Uterus (tissue), 4 donors: ENCODE data around the gene PPP1CB. TPM values are rescaled to one million over a fixed set of nuclear protein-coding genes. Genes with fewer than 3 reads are reported as not detected.

ENCODE experiments used
- DNase-seq, 2 donors: peaks; one replicate each; pipeline ENCODE4 v3.0.0-alpha.2; 2019 to 2020
- H3K27ac ChIP-seq, 2 donors: fragments of 200-600 bp; sonication (generic); 1 replicate in 1 of 2; 2 replicates in 1 of 2; pipeline ENCODE4 v1.5.1; 2016 to 2018
- H3K27me3 ChIP-seq, 2 donors: fragments of 200-600 bp; sonication (generic); one replicate each; pipeline ENCODE4 v1.5.1; 2018 to 2019; ENCODE audit warnings: control low read depth in 1 of 2
- H3K36me3 ChIP-seq, 2 donors: fragments of 200-600 bp; sonication (generic); one replicate each; pipeline ENCODE4 v1.5.1; 2019; ENCODE audit warnings: control low read depth in 1 of 2
- H3K4me1 ChIP-seq, 2 donors: fragments of 200-600 bp; sonication (generic); one replicate each; pipeline ENCODE4 v1.5.1; 2018 to 2019; ENCODE audit warnings: control low read depth in 1 of 2
- H3K4me3 ChIP-seq, 2 donors: fragments of 200-600 bp; sonication (generic); 1 replicate in 1 of 2; 2 replicates in 1 of 2; pipeline ENCODE4 v1.5.1; 2018 to 2019; ENCODE audit warnings: mild to moderate bottlenecking in 1 of 2
- H3K9me3 ChIP-seq, 2 donors: fragments of 200-600 bp; sonication (generic); one replicate each; pipeline ENCODE4 v1.5.1; 2019; ENCODE audit warnings: control low read depth in 1 of 2
- POLR2A ChIP-seq, 2 donors: fragments of 450-650 bp; IDR thresholded peaks; one replicate each; pipeline ENCODE4 v1.6.1; 2016; ENCODE audit warnings: antibody characterized with exemption in 2 of 2, mild to moderate bottlenecking in 1 of 2, moderate library complexity in 1 of 2
- intact Hi-C: fragments of 100-400 bp; cut with DNase I; formaldehyde crosslinking; loops from one replicate; pipeline ENCODE4 v1.15.1; 2023; ENCODE audit warnings: low total_unique reads
- total RNA-seq, 4 donors: library from RNA; depleted of rRNA in 3 of 4; stranded (reverse); fragments of >200 nt in 3 of 4; gene quantifications; one replicate each; pipeline versions ENCODE4 v1.1.0 to v1.2.4, GENCODE V29; 2014 to 2023
- TF ChIP-seq, protein P1 (sequence below), 4 experiments: fragments of 200-600 bp in 2 of 4; fragments of 450-650 bp in 2 of 4; sonication (generic) in 2 of 4; IDR thresholded peaks; one replicate each; pipeline ENCODE4 v1.5.1; 2016 to 2019; ENCODE audit warnings: antibody characterized with exemption in 4 of 4, mild to moderate bottlenecking in 2 of 4, moderate library complexity in 1 of 4
- donor health status: DM: yes; HTN: yes; CAD: no.

PPP1CB gene
- 100 to 1,000 TPM; 366 to 610 (median 470) TPM for total RNA-seq

DNA sequence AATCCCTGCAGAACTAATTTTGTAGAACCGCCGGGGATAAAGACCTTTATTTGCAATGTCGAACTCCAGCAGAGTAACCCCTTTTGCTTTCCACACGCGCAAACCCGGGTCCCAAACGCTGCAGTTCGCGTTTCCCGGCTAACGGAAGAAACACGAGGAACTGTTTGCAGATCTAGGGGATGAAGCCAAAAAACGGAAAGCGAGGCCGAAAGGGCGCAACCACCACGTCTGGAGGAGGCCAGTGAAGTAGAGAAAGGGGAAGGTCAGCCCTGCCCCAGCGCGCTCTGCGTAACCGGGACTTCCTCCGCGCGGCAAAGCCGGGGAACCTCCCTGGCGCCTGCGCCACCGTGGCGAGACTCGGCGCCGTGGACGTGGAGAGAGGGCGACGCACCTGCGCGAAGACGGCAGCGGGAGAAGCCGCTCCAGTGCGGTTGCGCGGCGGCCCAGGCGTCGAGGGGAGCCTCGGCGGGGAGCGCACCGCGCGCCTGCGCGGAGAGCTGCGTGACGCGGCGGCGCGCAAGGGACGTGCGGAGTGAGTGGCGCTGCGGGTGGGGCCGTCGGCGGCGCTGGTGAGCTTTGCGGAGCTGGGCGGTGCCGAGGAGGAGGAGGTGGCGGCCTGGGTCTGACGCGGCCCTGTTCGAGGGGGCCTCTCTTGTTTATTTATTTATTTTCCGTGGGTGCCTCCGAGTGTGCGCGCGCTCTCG, at the start of gene PPP1CB:
TSS of gene PPP1CB (plus strand) at position 579 of the 704 bp plus-strand sequence. CDS start 295 bp downstream, outside the sequence.
- DNase-seq, result peak; percentile 96 to 97
- Histone ChIP-seq H3K36me3 (no peaks in the 10 kb centered on the region), H3K27ac (peak within 1 kb of the TSS; percentile 100), H3K4me3 (peak within 1 kb of the TSS; percentile 97 to 98), H3K27me3 (no peaks in the 10 kb centered on the region), H3K4me1 (peaks cover 0 to 6% of the 10 kb centered on the region in 2 donors), H3K9me3 (no peaks in the 10 kb centered on the region)
- intact Hi-C loops, result loop anchor here (5.0 to 10.0 kb wide), 2 partner anchors 89 to 157 kb away; no protein-coding TSS in a partner anchor
- TF ChIP-seq POLR2A (IDR thresholded peaks at IDR 0.05), result peak; percentile 88 to 98
- TF ChIP-seq, protein P1, sequence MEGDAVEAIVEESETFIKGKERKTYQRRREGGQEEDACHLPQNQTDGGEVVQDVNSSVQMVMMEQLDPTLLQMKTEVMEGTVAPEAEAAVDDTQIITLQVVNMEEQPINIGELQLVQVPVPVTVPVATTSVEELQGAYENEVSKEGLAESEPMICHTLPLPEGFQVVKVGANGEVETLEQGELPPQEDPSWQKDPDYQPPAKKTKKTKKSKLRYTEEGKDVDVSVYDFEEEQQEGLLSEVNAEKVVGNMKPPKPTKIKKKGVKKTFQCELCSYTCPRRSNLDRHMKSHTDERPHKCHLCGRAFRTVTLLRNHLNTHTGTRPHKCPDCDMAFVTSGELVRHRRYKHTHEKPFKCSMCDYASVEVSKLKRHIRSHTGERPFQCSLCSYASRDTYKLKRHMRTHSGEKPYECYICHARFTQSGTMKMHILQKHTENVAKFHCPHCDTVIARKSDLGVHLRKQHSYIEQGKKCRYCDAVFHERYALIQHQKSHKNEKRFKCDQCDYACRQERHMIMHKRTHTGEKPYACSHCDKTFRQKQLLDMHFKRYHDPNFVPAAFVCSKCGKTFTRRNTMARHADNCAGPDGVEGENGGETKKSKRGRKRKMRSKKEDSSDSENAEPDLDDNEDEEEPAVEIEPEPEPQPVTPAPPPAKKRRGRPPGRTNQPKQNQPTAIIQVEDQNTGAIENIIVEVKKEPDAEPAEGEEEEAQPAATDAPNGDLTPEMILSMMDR (IDR thresholded peaks at IDR 0.05), result peak in 3 of 4 experiments; percentile 11 to 48 (median 21)

DNA sequence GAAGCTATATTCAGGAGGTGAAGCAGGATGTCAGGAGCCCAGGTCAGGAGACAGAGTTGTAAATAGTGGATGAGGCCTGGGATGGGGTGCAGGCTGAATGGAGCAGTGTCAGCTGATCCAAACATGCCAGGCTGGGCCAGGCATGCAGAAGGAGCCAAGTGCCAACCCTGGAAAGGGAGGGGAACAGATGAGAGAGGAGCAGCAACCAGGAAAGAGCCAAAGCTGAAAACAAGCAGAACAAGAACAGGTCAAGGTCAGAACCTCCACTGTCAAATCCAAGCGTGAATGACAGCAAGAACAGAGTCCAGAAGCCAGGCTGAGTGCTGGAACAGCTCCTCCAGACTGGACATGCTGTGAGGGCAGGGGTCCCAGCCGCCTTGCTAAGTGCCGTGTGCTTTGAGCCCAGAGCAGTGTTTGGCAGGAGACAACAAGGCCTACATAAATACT, 49.2 kb upstream of the PPP1CB start:
- intact Hi-C loops, result no loop called here
- H3K27me3 ChIP-seq, result no peaks in the 10 kb centered on the region
- H3K36me3 ChIP-seq, result no peaks in the 10 kb centered on the region
- H3K4me3 ChIP-seq, result no peak overlapping the region
- DNase-seq, result no peak
- no peaks in the 10 kb centered on the region for H3K9me3 ChIP-seq
- TF ChIP-seq POLR2A (IDR thresholded peaks at IDR 0.05), result no peak
- TF ChIP-seq, protein P1 (IDR thresholded peaks at IDR 0.05), result no peak
- H3K27ac ChIP-seq, result peak overlapping the region; percentile 19 to 31
- H3K4me1 ChIP-seq, result no peaks in the 10 kb centered on the region

DNA sequence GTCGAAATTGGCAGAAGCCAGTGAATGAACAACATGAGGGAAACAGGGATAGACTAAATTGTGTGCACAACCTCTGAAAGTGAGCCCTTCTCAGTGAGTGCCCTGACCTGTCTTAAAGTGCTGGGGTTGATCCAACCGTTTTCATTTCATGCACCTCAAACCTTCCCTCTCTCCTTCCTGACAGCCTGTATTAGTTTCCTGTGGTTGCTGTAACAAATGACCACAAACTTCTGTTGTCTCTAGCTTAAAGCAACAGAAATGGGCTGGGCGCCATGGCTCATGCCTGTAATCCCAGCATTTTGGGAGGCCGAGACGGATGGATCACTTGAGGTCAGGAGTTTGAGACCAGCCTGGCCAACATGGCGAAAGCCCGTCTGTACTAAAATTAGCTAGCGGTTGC, 48.8 kb upstream of the PPP1CB start:
- intact Hi-C loops, result no loop called here
- DNase-seq, result no peak
- Histone ChIP-seq H3K27ac (peak overlapping the region; percentile 19 to 31), H3K27me3 (no peaks in the 10 kb centered on the region), H3K9me3 (no peaks in the 10 kb centered on the region), H3K36me3 (no peaks in the 10 kb centered on the region), H3K4me1 (no peaks in the 10 kb centered on the region), H3K4me3 (no peak overlapping the region)
- TF ChIP-seq, protein P1 (IDR thresholded peaks at IDR 0.05), result no peak
- TF ChIP-seq POLR2A (IDR thresholded peaks at IDR 0.05), result no peak

DNA sequence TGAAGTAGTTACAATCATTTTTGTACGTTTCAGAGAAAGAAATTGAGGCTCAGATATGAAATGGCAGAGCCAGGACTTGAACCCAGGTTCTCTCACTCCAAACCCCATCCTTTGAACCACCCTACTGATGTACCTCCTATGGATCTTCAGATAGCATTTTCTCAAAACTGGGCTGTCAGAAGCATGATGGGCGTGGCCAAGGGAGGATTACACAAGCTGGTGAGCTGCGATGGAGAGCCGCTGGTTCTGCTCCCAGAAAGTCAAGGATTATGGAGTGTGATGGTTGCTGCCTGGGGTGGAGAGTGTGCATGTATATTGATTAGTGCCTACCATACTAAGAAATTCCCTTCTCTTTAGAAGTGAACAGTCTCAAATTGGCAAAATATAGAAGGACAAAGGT, 47.0 kb upstream of the PPP1CB start:
- peak overlapping the region in 1 of 2 donors; percentile 72 for H3K27ac ChIP-seq
- TF ChIP-seq, protein P1 (IDR thresholded peaks at IDR 0.05), result no peak
- no peak overlapping the region for H3K4me3 ChIP-seq
- no peaks in the 10 kb centered on the region for H3K4me1 ChIP-seq
- no peak for DNase-seq
- no peaks in the 10 kb centered on the region for H3K27me3 ChIP-seq
- no peaks in the 10 kb centered on the region for H3K36me3 ChIP-seq
- intact Hi-C loops, result no loop called here
- no peaks in the 10 kb centered on the region for H3K9me3 ChIP-seq

DNA sequence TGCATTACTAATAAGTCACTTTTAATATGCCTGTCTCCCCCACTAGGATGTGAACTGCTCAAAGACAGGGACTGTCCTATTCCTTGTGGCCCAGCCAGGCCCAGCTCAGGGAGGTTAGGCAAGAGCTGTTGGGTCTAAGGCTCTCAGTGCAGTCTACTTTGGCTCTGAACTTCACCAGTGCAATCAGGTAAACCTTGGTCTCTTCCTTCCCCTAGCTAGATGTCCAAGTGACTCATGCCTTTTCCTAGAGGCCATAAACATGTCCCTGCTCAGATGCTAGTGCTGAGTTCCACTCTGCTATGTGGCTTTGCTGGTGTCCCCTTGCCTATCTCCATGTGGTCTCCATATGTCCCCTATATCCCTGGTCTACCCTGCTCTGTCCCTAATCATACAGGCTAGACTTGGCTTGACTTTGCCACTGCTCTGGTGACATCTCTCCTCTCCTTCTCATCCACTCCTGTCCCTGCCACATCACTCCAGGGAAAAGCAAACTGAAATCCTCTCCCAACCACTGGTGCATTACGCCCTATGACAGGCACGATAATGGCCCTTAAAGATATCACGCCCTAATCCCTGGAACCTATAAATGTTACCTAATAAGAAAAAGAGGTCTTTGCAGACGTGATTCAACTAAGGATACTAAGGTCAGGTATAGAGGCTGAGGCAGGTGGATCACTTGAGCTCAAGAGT, 45.7 kb upstream of the PPP1CB start:
- TF ChIP-seq, protein P1 (IDR thresholded peaks at IDR 0.05), result no peak
- TF ChIP-seq POLR2A (IDR thresholded peaks at IDR 0.05), result no peak
- intact Hi-C loops, result no loop called here
- Histone ChIP-seq H3K27me3 (no peaks in the 10 kb centered on the region), H3K9me3 (no peaks in the 10 kb centered on the region), H3K36me3 (no peaks in the 10 kb centered on the region), H3K27ac (no peak overlapping the region), H3K4me3 (no peak overlapping the region), H3K4me1 (no peaks in the 10 kb centered on the region)
- DNase-seq, result no peak
